GM10266 (cell line): ENCODE data around the gene CKMT2.

Experiments
- DNase-seq: peaks from one replicate; pipeline ENCODE4 v3.0.0; 2012; ENCODE audit errors: extremely low spot score
- TF ChIP-seq, protein P1 (sequence below): IDR thresholded peaks from 2 replicates; pipeline ENCODE4 v1.5.1; 2012; ENCODE audit warnings: mild to moderate bottlenecking, low read depth; ENCODE audit not compliant: control insufficient read depth, insufficient read depth; ENCODE audit errors: missing control alignments

Gene CKMT2

DNA sequence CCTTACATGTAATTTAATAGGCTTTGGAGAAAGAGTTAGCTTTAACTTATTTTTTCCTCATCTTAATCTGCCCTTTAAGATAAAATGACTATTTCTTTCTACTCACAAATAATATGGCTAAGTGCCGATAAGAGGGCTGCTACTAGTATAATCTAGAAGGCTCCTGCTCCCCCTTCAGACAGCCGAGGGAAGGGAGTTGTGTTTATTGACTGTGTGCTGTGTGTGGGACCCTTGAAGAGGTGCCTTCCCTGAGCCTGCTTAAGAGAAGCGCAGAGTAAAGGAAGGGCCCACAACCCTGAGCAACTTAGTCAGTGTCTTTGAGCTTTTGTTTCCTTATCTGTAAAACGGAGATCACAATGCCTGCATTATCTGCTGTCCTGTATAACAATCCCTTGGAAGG, 28.1 kb upstream of the CKMT2 start:
- DNase-seq, result no peak
- TF ChIP-seq, protein P1, sequence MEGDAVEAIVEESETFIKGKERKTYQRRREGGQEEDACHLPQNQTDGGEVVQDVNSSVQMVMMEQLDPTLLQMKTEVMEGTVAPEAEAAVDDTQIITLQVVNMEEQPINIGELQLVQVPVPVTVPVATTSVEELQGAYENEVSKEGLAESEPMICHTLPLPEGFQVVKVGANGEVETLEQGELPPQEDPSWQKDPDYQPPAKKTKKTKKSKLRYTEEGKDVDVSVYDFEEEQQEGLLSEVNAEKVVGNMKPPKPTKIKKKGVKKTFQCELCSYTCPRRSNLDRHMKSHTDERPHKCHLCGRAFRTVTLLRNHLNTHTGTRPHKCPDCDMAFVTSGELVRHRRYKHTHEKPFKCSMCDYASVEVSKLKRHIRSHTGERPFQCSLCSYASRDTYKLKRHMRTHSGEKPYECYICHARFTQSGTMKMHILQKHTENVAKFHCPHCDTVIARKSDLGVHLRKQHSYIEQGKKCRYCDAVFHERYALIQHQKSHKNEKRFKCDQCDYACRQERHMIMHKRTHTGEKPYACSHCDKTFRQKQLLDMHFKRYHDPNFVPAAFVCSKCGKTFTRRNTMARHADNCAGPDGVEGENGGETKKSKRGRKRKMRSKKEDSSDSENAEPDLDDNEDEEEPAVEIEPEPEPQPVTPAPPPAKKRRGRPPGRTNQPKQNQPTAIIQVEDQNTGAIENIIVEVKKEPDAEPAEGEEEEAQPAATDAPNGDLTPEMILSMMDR, result no peak

DNA sequence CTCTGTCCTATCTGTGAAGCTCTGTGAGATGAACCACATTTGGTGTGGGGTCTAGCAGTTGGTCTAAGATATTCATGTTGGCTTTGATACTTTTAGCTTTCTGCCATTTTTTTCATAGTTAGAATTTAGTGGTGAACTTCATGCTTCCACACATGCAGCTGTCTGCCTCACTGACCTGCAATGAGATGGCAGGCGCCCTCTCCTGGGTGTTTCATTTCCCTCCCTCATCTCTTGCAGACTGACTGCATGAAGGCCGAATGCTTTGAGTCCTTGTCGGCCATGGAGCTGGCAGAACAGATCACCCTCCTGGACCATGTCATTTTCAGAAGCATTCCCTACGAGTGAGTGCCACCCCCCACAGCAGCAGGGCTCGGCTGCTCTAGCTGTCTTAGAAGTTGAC, 26.1 kb upstream of the CKMT2 start:
- DNase-seq, result no peak
- TF ChIP-seq, protein P1, result peak; percentile 15

DNA sequence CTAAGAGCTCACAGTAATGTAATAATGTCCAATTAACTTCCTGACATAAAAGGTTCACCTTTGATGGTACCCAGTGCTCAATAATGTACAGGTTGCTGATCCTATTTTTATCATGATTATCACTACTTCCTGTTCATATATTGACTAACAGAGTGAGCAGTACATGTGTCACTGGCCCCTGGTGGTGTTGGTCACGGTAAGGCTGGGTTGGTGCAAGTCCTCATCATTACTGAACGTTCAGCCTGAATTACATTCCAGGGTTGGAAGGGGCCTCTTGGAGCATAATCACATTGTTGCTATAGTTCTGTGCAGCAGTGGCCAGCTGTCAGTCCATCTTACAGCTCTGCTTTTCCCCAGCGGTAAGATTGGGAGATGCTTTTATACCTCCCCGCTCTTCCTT, 24.2 kb upstream of the CKMT2 start:
- TF ChIP-seq, protein P1, result no peak
- DNase-seq, result no peak

DNA sequence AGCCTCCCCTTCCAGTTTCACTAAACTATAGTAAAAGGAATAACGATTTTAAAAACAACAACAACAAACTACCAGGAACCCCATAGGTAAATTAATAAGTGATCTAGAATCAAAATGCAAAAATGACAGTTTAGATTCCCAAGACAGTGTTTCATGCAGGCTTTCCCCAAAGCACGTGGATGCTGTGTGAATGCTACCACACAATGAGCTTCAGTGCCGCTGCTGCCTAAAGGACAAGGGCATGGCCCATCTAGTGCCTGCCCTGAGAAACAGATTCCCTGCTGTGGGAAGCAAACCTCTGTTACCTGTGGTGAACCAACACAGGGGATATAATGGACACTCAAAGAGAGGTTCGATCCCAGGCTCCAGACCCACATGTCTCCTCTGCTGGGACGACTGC, 23.7 kb upstream of the CKMT2 start:
- no peak for DNase-seq
- TF ChIP-seq, protein P1, result no peak

DNA sequence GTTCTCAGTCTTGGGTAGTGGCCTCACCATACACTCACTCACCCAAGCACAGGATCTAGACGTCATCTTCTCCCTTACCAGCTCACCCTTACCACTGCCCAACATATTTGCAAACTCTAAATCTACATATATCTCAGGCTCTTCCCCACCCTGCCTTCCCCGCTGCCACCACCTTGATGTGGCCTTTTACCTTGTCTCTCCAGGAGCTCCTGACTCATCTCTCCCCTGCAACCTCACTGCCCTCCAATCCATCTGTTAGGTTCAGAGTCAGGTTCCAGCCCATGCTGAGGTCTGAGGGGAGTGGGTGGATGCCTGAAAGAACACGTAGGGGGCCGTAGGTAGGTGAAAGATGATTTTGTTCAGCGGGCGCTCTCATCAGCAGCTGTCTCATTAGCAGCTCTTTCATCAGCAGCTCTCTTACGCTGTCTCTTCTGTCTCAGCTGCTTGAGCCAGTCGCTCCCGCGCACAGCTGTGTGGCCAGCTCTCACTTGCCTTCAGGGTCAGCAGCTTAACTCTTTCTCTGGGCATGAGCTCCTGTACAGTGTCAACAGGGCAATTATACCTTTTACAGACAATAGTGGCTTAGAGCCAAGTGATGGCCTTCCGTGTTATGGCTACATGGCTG, 23.1 kb upstream of the CKMT2 start:
- TF ChIP-seq, protein P1, result no peak
- DNase-seq, result no peak

DNA sequence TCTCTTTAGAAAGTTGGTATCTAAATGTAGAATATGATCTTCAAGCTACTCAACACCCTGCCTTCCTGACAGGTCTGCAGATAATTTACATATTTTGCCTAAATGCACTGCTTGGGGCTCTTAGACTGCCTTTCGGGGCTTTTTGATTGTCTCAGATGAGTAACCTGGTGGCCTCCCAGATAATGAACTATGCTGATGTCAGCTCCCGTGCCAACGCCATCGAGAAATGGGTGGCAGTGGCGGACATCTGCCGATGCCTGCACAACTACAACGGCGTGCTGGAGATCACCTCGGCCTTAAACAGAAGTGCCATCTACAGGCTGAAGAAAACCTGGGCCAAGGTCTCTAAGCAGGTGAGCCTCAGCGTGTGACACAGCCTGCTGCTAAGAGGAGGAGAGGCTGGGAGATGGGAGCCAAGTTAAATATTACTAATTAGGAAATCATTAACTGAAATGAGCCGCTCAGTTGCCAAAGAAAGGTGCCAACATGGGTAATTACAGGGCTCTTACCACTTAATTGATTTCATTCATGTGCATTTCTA, 20.8 kb upstream of the CKMT2 start:
- TF ChIP-seq, protein P1, result no peak
- DNase-seq, result peak; percentile 38

DNA sequence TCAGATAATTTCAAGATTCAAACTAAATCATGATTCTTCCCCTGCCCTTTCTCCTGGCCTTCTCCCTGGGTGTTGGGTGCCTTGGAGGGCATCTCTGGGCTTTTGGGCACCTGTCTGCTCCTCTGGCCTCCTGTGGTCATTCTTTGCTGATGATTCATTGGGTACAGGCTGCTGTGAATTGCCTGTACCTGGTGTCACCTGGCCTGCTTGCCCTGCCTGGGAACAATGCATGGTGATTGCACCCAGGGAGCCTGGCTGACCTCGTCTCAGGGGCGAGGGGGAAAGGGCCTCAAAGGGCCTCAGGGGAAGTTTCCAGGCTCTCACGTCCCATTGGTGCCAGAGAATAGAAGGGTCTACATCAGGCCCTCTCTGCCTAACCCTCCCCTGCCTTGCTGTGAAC, 20.1 kb upstream of the CKMT2 start:
- TF ChIP-seq, protein P1, result no peak
- DNase-seq, result no peak
